CD4-positive, alpha-beta T cell treated with Interferon gamma for 1 hour (primary cell): Measurements from ENCODE around the gene OPN1MW3.
A peak's percentile ranks its signal among the peaks of the same experiment; 100 is the strongest.
"Not testable (repeated sequence)": the region's sequence is repeated elsewhere in the genome, so short reads cannot be mapped to it uniquely, and the experiment has no call there.

Source experiments
- DNase-seq: peaks from one replicate; pipeline ENCODE4 v3.0.0-alpha.2; 2020

Gene OPN1MW3

DNA sequence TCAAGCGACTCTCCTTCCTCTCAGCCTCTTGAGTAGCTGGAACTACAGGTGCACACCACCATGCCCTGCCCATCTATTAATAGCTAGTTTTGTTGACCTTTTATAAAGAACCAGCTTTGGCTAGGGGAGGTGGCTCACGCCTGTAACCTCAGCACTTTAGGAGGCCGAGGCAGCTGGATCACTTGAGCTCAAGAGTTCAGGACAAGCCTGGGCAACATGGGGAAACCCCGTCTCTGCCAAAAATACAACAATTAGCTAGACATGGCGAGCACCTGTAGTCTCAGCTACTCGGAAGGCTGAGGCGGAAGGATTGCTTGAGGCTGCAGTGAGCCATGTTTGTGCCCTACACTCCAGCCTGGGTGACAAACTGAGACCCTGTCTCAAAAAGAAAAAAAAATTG is 40.9 kb downstream of the OPN1MW3 start:
- DNase-seq, result peak; percentile 41

DNA sequence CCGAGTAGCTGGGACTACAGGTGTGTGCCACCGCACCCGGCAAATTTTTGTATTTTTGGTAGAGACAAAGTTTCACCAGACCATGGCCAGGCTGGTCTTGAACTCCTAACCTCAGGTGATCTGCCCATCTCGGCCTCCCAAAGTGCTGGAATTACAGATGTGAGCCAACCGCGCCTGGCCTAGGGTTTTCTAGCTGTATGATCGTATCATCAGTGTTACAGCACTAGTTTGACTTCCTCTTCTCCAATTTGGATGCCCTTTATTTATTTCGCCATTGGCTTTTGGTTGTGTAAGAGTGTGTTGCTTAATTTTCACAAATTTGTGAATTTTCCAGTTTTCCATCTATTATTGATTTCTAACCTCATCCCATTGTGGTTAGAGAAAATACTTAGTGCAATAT is 43.4 kb downstream of the OPN1MW3 start:
- peak; percentile 44 for DNase-seq

DNA sequence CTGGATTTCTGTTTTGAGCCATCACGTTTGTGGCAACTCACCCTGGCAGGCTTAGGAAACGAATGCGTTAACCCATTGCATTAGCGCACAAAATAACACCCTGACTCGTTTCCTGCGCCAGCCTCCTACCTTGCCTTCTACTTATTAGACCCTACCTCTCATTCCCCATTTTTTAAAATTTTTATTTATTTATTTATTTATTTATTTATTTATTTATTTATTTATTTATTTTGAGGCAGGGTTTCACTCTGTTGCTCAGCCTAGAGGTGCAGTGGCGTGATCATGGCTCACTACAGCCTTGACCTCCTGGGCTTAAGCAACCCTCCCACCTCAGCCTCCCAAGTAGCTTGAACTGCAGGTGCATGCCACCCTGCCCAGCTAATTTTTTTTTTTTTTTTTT is 45.6 kb downstream of the OPN1MW3 start:
- not testable (repeated sequence) for DNase-seq

DNA sequence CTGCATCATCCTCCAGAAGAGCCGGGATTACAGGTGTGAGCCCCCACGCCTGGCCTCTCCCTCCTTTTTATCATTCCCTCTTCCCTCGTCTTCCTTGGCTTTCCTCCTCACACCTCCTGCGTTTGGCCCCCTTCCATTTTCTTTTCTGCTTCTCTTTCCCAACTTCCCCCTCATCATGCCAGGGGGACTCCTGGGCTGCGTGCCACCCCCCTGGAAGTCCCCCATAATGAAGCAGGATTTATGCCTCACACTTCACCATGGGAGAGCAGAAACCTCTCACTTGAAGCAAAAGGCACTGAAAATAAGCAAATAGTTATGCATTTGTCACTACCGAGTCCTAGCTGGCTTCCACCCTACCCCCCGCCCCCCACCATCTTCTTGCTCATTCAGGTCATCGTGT is 46.1 kb downstream of the OPN1MW3 start:
- DNase-seq, result no peak

DNA sequence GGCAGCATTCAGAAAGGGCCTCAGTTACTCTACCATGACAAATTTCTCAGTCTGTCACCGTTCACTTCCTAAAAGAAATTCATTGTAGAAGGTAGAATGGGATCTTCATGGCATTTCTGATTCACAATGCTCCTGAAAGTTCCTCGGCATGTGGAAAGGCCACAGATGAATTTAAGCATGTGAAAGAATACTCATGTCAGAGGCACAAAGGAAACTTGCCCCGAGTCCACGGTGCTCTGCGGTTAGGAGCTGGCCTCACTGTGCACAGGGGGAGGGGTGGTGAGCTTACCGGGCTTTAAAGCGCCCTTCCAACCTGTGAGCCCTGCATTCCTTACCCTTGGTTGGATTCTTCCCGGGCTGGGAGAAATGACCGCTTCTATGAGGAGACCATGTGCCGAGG is 47.5 kb downstream of the OPN1MW3 start:
- no peak for DNase-seq

DNA sequence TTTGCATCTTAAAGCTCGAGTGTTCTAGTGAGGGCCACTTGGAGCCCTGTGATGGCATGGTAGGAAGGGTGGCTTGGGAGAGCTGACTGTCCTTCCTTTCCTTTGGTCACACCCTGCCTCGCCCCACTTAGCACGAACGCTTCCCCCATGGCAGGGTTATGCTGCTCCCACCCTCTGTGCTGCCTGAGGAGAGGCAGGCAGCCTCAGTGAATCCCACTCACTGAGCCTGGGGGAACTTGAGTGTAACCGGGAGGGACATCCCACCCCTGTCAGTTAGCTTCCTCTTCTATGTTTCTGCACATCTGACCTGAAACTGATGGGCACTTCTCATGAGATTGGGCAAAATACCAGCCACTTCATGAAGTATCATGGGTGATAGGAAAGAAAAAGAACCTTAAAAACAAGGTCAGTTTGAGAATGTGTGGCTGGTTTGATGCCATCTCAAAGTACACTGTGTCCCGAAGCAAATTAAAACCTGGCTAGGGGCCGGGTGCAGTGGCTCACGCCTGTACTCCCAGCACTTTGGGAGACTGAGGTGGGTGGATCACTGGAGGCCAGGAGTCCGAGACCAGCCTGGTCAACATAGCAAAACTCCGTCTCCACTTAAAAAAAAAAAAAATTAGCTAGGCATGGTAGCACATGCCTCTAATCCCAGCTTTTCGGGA is 48.3 kb downstream of the OPN1MW3 start:
- no peak for DNase-seq

DNA sequence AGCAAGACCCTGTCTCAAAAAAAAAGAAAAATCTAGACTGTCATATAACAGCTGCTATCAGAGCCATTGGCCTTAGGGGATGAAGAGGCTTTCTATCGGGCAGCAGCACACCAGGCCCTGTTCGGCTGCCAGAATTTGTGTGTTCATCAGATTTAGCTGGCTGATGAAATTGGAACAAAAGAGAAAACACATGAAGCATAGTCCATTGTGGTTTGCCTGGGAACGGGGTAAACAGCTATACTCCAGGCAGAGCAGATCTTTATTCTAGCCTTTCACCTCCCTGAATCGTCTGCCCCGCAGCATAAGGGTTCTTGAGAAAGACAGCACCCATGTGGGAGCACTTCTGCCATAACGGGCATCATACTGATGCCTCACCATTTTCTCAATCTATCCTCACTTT is 49.8 kb downstream of the OPN1MW3 start:
- no peak for DNase-seq

DNA sequence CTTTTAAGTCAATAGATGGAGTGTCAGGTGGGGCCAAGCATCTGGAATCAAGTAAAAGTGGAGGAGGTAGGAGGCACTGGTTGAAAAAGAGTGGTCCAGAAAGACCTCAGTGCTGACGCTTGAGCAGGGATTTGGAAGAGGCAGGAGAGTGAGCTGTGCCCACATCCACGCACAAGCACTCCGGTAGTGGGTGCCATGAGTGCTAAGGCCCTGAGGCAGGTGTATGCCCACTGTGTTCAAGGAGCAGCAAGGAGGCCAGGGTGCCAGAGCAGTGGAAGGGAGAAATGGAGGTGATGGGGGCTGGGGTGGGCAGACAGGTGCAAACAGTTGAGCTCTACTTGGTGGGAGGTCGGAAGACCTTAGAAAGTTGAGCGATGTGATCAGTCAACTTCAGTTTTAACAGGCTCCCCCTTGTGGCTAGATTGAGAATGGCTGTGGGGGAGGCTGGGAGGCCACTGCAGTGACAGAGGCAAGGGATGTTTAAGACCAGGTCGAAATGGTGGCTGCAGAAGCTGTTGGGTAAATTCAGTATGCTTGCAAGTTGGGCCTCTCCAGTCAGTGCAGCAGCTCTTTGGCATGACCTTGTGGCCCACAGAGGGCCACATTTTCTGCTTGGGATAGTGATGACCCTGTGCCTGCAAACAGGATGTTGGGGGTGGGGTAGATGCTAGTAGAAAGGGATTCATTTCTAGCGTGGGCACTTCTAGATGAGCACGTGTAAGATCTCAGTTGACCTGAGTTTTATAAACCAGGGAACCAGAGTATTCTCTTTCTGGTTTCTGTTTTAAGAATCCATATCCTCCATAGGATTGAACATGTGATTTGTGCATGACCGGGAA is 50.9 kb downstream of the OPN1MW3 start:
- DNase-seq, result peak; percentile 72

DNA sequence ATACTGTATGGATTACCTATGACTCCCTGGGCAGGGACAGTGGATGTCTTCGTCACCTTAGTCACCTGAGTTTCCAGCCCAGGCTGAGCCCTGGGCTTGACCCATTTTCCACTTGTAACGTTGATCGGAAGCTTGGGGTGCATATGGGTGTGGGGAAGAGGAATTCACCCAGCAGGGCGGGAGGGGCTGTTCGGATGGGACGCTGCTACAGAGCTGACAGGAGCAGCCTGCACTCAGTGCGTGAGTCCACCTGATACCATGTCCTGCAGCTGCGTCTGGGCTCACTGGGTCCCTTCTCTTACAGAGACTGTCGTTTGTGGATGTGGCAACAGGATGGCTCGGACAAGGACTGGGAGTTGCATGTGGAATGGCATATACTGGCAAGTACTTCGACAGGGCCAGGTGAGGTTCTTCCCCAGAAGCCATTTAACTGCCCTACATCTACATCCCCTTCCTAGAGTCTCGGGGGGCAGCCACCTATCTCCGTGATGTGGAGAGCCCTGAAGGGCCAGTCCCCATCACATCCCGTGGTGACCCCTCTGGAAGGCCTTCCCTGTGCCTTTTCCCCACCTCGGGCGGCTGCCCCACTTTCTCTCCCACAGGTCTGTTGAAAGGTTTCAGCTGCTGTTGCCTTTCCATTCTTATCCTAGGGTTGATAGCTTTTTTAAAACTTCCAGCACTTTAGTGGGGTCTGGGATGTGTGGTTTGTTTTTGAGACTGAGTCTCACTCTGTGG is 51.8 kb downstream of the OPN1MW3 start:
- no peak for DNase-seq

DNA sequence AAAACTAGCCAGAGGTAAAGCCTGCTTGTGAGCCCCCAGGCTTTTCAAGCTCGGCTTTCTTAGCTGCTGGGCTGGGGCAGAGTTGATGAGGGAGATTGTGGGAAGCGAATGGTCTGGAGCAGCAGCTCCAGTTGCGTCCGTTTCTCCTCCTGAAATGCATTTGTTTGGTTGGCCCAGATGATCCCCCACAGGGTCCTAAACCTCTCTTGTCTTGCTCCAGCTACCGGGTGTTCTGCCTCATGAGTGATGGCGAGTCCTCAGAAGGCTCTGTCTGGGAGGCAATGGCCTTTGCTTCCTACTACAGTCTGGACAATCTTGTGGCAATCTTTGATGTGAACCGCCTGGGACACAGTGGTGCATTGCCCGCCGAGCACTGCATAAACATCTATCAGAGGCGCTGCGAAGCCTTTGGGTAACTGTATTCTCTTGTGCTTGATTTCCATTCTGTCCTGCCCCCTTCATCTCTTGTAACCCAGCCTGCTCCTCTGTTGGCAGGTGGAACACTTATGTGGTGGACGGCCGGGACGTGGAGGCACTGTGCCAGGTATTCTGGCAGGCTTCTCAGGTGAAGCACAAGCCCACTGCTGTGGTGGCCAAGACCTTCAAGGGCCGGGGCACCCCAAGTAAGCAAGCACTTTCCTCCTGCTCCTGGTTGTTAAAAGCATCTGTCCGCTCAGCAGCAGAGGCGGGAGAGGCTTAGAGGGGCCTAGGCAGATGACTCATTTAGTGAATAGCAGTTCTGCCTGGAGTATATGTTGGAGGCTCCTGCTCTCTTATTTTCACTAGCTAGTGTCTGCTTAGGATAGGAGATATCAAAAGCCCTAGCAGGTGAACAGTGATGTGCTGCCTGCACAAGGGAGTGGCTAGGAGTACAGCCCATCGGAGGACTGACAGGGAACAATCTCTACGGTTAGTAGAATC is 53.5 kb downstream of the OPN1MW3 start:
- DNase-seq, result no peak

DNA sequence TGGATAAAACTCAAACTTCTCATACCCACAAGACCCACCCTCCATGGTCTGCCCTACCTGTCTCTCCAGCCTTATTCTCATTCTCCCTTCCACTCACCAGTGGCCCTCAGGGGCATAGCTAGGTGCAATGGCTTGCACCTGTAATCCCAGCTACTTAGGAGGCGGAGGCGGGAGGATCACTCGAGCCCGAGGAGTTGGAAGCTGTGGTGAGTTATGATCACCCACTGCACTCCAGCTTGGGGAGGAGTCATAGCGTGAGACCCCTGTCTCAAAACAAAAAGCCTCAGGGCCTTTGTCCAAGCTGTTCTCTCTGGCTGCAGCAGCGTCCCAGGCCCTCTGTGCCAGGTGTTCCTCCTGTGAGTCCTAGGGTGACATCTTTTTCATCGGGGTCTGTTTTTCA is 54.7 kb downstream of the OPN1MW3 start:
- DNase-seq, result no peak

DNA sequence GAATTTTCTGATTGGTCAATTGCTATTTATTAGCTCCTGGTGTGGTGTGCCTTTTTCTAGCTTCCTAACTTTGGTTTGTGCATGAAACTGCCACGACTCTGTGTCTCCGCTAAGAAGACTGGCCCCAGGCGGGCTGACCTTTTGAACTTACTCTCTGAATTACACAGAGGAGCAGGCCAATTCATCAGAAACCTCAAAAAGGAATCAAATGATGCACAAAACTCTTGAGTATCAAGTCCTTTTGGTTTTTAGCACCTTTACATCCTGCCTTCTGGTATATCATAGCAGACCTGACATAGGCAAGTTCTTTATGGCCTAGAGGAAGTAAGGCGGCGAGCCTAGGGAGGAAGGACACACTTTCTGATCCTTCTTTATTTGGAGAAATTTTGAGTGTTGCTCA is 55.8 kb downstream of the OPN1MW3 start:
- no peak for DNase-seq

DNA sequence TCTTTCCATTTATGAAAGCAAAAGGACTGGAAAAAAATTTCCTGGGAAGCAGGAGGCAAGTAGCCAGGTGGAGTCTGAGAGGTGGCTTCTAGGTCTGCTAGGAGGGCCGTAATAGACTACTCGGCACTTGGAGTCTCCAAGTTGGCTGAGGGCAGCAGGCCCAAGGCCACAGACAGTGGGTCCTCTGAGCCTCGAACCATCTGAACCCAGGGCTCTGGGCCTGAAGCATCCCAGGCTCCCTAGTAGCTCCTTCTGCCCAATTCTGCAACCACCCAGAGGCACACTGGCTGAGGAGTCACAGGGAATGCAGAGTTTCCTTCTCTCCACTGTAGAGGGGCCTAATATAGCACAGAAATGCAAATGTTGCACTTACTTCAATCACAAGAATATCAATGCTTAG is 58.0 kb downstream of the OPN1MW3 start:
- no peak for DNase-seq

DNA sequence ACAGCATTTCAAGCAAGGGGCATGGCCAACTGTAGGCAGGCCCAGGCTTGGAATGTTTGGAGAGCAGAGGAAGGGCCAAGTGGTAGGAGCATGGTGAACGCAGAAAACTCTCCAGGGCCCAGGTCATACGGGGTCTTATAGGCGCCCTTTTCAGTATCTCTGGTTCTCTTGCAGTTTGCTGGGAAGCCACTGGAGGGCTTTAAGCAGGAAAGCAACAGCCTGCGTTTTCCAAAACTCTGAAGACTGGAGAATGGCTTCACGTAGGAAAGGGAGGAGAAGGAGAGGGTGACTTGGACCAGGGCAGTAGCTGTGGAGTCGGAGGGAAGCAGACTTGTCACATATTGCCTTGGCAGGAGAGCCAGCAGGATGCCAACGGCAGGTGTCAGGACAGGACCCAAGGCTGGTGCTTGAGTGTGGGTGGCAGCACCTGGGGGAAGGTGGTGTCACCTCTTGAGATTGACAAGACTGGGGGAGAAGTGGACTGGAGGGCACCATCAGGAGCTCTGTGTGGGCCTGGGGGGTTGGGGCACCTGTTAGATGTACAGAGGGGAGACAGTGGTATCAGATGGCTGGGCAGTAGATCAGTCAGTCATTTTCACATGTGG is 60.1 kb downstream of the OPN1MW3 start:
- no peak for DNase-seq

DNA sequence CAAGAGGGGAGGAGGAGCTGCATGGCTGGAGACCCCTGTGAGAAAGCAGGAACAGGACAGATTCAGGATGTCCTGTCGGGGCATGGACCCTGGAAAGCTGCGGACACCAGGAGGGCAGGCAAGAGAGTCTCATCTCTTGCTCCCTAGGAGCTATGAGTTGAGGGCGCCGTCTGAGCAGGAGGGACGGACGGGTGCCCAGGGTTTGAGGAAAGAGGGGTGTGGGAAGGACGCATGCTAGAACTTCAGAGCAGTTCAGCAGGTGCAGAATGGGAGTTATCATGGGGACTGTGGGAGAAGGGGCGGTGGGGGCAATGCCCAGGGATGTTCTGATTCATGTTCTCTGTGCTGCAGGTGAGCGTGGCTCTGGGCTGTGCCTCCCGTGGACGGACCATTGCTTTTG is 63.0 kb downstream of the OPN1MW3 start:
- DNase-seq, result no peak
